Measurements from ENCODE around the gene NAA38.

Gene NAA38

GRCh38 chr17:7856011-7856810 is 1.1 kb downstream of the NAA38 start:
- no peak overlapping the region for H3K27ac ChIP-seq (ENCODE audit: low read length)
- peak overlapping the region; percentile 87 for H3K9ac ChIP-seq (ENCODE audit: low read length)
- peaks cover 51% of the 10 kb centered on the region for H3K27me3 ChIP-seq (ENCODE audit: control insufficient read depth, insufficient read depth, low read length)
- no peaks in the 10 kb centered on the region for H3K9me3 ChIP-seq (ENCODE audit: control insufficient read depth, low read depth, low read length)
- peaks cover 24% of the 10 kb centered on the region for H3K4me1 ChIP-seq (ENCODE audit: control insufficient read depth, low read depth, low read length)
- H3K36me3 ChIP-seq (ENCODE audit: control insufficient read depth, low read depth, low read length), result no peaks in the 10 kb centered on the region
- peak overlapping the region; percentile 80 for H3K4me3 ChIP-seq (ENCODE audit: low read length)

GRCh38 chr17:7855660-7856010 is 1.7 kb downstream of the NAA38 start:
- Histone ChIP-seq H3K27ac (ENCODE audit: low read length) (no peak overlapping the region), H3K4me1 (ENCODE audit: control insufficient read depth, low read depth, low read length) (peaks cover 26% of the 10 kb centered on the region), H3K4me3 (ENCODE audit: low read length) (peak overlapping the region; percentile 80), H3K9me3 (ENCODE audit: control insufficient read depth, low read depth, low read length) (no peaks in the 10 kb centered on the region), H3K36me3 (ENCODE audit: control insufficient read depth, low read depth, low read length) (no peaks in the 10 kb centered on the region), H3K27me3 (ENCODE audit: control insufficient read depth, insufficient read depth, low read length) (peaks cover 57% of the 10 kb centered on the region), H3K9ac (ENCODE audit: low read length) (no peak overlapping the region)

GRCh38 chr17:7854851-7855659 is 2.3 kb downstream of the NAA38 start, which contains the start of gene TMEM88:
Gene TMEM88, plus strand, starts transcription at chr17:7855066. Its CDS starts 9 bp downstream, at chr17:7855075.
- peaks cover 26% of the 10 kb centered on the region for H3K4me1 ChIP-seq (ENCODE audit: control insufficient read depth, low read depth, low read length)
- no peaks in the 10 kb centered on the region for H3K9me3 ChIP-seq (ENCODE audit: control insufficient read depth, low read depth, low read length)
- no peak within 1 kb of the TSS for H3K9ac ChIP-seq (ENCODE audit: low read length)
- peaks cover 58% of the 10 kb centered on the region for H3K27me3 ChIP-seq (ENCODE audit: control insufficient read depth, insufficient read depth, low read length)
- peak within 1 kb of the TSS; percentile 80 for H3K4me3 ChIP-seq (ENCODE audit: low read length)
- H3K27ac ChIP-seq (ENCODE audit: low read length), result no peak within 1 kb of the TSS
- H3K36me3 ChIP-seq (ENCODE audit: control insufficient read depth, low read depth, low read length), result no peaks in the 10 kb centered on the region

GRCh38 chr17:7854078-7854777 is 3.1 kb downstream of the NAA38 start:
- peaks cover 26% of the 10 kb centered on the region for H3K4me1 ChIP-seq (ENCODE audit: control insufficient read depth, low read depth, low read length)
- peaks cover 58% of the 10 kb centered on the region for H3K27me3 ChIP-seq (ENCODE audit: control insufficient read depth, insufficient read depth, low read length)
- H3K36me3 ChIP-seq (ENCODE audit: control insufficient read depth, low read depth, low read length), result no peaks in the 10 kb centered on the region
- H3K4me3 ChIP-seq (ENCODE audit: low read length), result peak overlapping the region; percentile 80
- H3K9me3 ChIP-seq (ENCODE audit: control insufficient read depth, low read depth, low read length), result no peaks in the 10 kb centered on the region
- no peak overlapping the region for H3K9ac ChIP-seq (ENCODE audit: low read length)
- no peak overlapping the region for H3K27ac ChIP-seq (ENCODE audit: low read length)

- peaks cover 58% of the 10 kb centered on the region for H3K27me3 ChIP-seq (ENCODE audit: control insufficient read depth, insufficient read depth, low read length)
These were observed 3.7 kb downstream of the NAA38 start for GRCh38 chr17:7853691-7854038.

GRCh38 chr17:7852919-7853690 is 4.3 kb downstream of the NAA38 start:
- no peak overlapping the region for H3K4me3 ChIP-seq (ENCODE audit: low read length)
- H3K36me3 ChIP-seq (ENCODE audit: control insufficient read depth, low read depth, low read length), result no peaks in the 10 kb centered on the region
- H3K27me3 ChIP-seq (ENCODE audit: control insufficient read depth, insufficient read depth, low read length), result peaks cover 58% of the 10 kb centered on the region
- H3K9me3 ChIP-seq (ENCODE audit: control insufficient read depth, low read depth, low read length), result no peaks in the 10 kb centered on the region
- no peak overlapping the region for H3K9ac ChIP-seq (ENCODE audit: low read length)
- peaks cover 20% of the 10 kb centered on the region for H3K4me1 ChIP-seq (ENCODE audit: control insufficient read depth, low read depth, low read length)
- no peak overlapping the region for H3K27ac ChIP-seq (ENCODE audit: low read length)

More at GRCh38 chr17:7853691-7854038, 3.7 kb downstream of the NAA38 start:
- Histone ChIP-seq H3K4me1 (ENCODE audit: control insufficient read depth, low read depth, low read length) (peaks cover 22% of the 10 kb centered on the region), H3K9me3 (ENCODE audit: control insufficient read depth, low read depth, low read length) (no peaks in the 10 kb centered on the region), H3K36me3 (ENCODE audit: control insufficient read depth, low read depth, low read length) (no peaks in the 10 kb centered on the region), H3K9ac (ENCODE audit: low read length) (no peak overlapping the region), H3K4me3 (ENCODE audit: low read length) (peak overlapping the region; percentile 40), H3K27ac (ENCODE audit: low read length) (no peak overlapping the region)

- Histone ChIP-seq H3K9ac (ENCODE audit: low read length) (no peak overlapping the region), H3K4me3 (ENCODE audit: low read length) (no peak overlapping the region), H3K4me1 (ENCODE audit: control insufficient read depth, low read depth, low read length) (peaks cover 20% of the 10 kb centered on the region), H3K27me3 (ENCODE audit: control insufficient read depth, insufficient read depth, low read length) (peaks cover 58% of the 10 kb centered on the region), H3K27ac (ENCODE audit: low read length) (no peak overlapping the region), H3K9me3 (ENCODE audit: control insufficient read depth, low read depth, low read length) (no peaks in the 10 kb centered on the region), H3K36me3 (ENCODE audit: control insufficient read depth, low read depth, low read length) (no peaks in the 10 kb centered on the region)
These were observed 5.1 kb downstream of the NAA38 start for GRCh38 chr17:7852262-7852670.

- H3K36me3 ChIP-seq (ENCODE audit: control insufficient read depth, low read depth, low read length), result no peaks in the 10 kb centered on the region
- no peaks in the 10 kb centered on the region for H3K9me3 ChIP-seq (ENCODE audit: control insufficient read depth, low read depth, low read length)
- peak overlapping the region; percentile 66 for H3K4me3 ChIP-seq (ENCODE audit: low read length)
- no peak overlapping the region for H3K27ac ChIP-seq (ENCODE audit: low read length)
- H3K9ac ChIP-seq (ENCODE audit: low read length), result no peak overlapping the region
- H3K27me3 ChIP-seq (ENCODE audit: control insufficient read depth, insufficient read depth, low read length), result peaks cover 56% of the 10 kb centered on the region
- H3K4me1 ChIP-seq (ENCODE audit: control insufficient read depth, low read depth, low read length), result peaks cover 19% of the 10 kb centered on the region
These were observed 5.7 kb downstream of the NAA38 start for GRCh38 chr17:7851438-7852261.

- Histone ChIP-seq H3K9me3 (ENCODE audit: control insufficient read depth, low read depth, low read length) (no peaks in the 10 kb centered on the region), H3K9ac (ENCODE audit: low read length) (no peak overlapping the region), H3K27me3 (ENCODE audit: control insufficient read depth, insufficient read depth, low read length) (peaks cover 49% of the 10 kb centered on the region), H3K36me3 (ENCODE audit: control insufficient read depth, low read depth, low read length) (no peaks in the 10 kb centered on the region), H3K27ac (ENCODE audit: low read length) (no peak overlapping the region), H3K4me1 (ENCODE audit: control insufficient read depth, low read depth, low read length) (peaks cover 12% of the 10 kb centered on the region), H3K4me3 (ENCODE audit: low read length) (peak overlapping the region; percentile 66)
These were observed 6.5 kb downstream of the NAA38 start for GRCh38 chr17:7850701-7851437.

All from iPS-18a (cell line).